Activated naive CD4-positive, alpha-beta T cell (primary cell): ENCODE results near the gene UIMC1.

Experiments used
- DNase-seq, 4 experiments: peaks; one replicate each; lab custom pipeline; 2025; lab: John Stamatoyannopoulos, UW

The UIMC1 gene

GRCh38 chr5:176869501-176870109 lies 137.0 kb downstream of the UIMC1 start:
- no peak for DNase-seq

- no peak for DNase-seq
These were observed 137.8 kb downstream of the UIMC1 start for GRCh38 chr5:176868731-176869130.

- no peak for DNase-seq
These were observed 138.5 kb downstream of the UIMC1 start for GRCh38 chr5:176868126-176868525.

- DNase-seq = no peak
These were observed 139.8 kb downstream of the UIMC1 start for GRCh38 chr5:176866707-176867310.

- no peak for DNase-seq
These were observed 140.6 kb downstream of the UIMC1 start for GRCh38 chr5:176865964-176866363.

- no peak for DNase-seq
These were observed 141.8 kb downstream of the UIMC1 start for GRCh38 chr5:176864755-176865154.

- no peak for DNase-seq
These were observed 142.8 kb downstream of the UIMC1 start for GRCh38 chr5:176863765-176864098.

- no peak for DNase-seq
These were observed 143.4 kb downstream of the UIMC1 start for GRCh38 chr5:176863041-176863764.

GRCh38 chr5:176862330-176862995 lies 144.1 kb downstream of the UIMC1 start:
- no peak for DNase-seq

GRCh38 chr5:176861276-176861675 lies 145.3 kb downstream of the UIMC1 start:
- DNase-seq = no peak

GRCh38 chr5:176860381-176860780 lies 146.2 kb downstream of the UIMC1 start:
- DNase-seq = no peak

- no peak for DNase-seq
These were observed 146.7 kb downstream of the UIMC1 start for GRCh38 chr5:176859916-176860315.

- DNase-seq = no peak
These were observed 148.7 kb downstream of the UIMC1 start for GRCh38 chr5:176857894-176858273.

- no peak for DNase-seq
These were observed 149.2 kb downstream of the UIMC1 start for GRCh38 chr5:176857216-176857893.

- no peak for DNase-seq
These were observed 149.8 kb downstream of the UIMC1 start for GRCh38 chr5:176856746-176857145.

GRCh38 chr5:176855598-176855997 lies 151.0 kb downstream of the UIMC1 start:
- DNase-seq = no peak
